ENCODE measurements around the gene EPSTI1.
"Not testable (repeated sequence)": the region's sequence is repeated elsewhere in the genome, so short reads cannot be mapped to it uniquely, and the experiment has no call there.

Gene EPSTI1

GRCh38 chr13:42991898-42992763 lies at the start of gene EPSTI1:
Gene EPSTI1 (minus strand): TSS chr13:42992241. CDS start chr13:42992165, 76 bp downstream.
- TF ChIP-seq PATZ1 (CRISPR knock-in tag; IDR thresholded peaks at IDR 0.05; ENCODE audit: borderline replicate concordance) (no peak), POU6F1 (CRISPR knock-in tag; IDR thresholded peaks at IDR 0.05; ENCODE audit: borderline replicate concordance, low read depth) (no peak), ZNF70 (CRISPR knock-in tag; IDR thresholded peaks at IDR 0.05) (no peak), ARNTL (CRISPR knock-in tag; IDR thresholded peaks at IDR 0.05; ENCODE audit: borderline replicate concordance, low read depth) (no peak), CSDC2 (CRISPR knock-in tag; IDR thresholded peaks at IDR 0.05) (no peak), CREB5 (CRISPR knock-in tag; IDR thresholded peaks at IDR 0.05; ENCODE audit: low read depth) (no peak), ZFP3 (CRISPR knock-in tag; IDR thresholded peaks at IDR 0.05) (no peak), TCF4 (CRISPR knock-in tag; IDR thresholded peaks at IDR 0.05; ENCODE audit: borderline replicate concordance) (no peak), ZC3H10 (CRISPR knock-in tag; IDR thresholded peaks at IDR 0.05) (no peak), CSRNP3 (CRISPR knock-in tag; IDR thresholded peaks at IDR 0.05) (no peak), ESRRG (CRISPR knock-in tag; IDR thresholded peaks at IDR 0.05) (no peak), TOX (CRISPR knock-in tag; IDR thresholded peaks at IDR 0.05; ENCODE audit: borderline replicate concordance) (no peak), GLIS3 (CRISPR knock-in tag; IDR thresholded peaks at IDR 0.05) (no peak), ZNF565 (CRISPR knock-in tag; conservative IDR thresholded peaks at IDR 0.05; ENCODE audit: low read depth) (no peak), BACH2 (CRISPR knock-in tag; IDR thresholded peaks at IDR 0.05; ENCODE audit: borderline replicate concordance) (no peak), PPARA (CRISPR knock-in tag; IDR thresholded peaks at IDR 0.05; ENCODE audit: borderline replicate concordance) (no peak)
- ATAC-seq = no peak

- TF ChIP-seq TCF4 (CRISPR knock-in tag; IDR thresholded peaks at IDR 0.05; ENCODE audit: borderline replicate concordance) = no peak
- TF ChIP-seq ZFP3 (CRISPR knock-in tag; IDR thresholded peaks at IDR 0.05) = no peak
- TF ChIP-seq ZFP30 (CRISPR knock-in tag; IDR thresholded peaks at IDR 0.05) = no peak
- TF ChIP-seq GLIS3 (CRISPR knock-in tag; IDR thresholded peaks at IDR 0.05) = no peak
- TF ChIP-seq ZNF70 (CRISPR knock-in tag; IDR thresholded peaks at IDR 0.05) = no peak
- TF ChIP-seq ZNF565 (CRISPR knock-in tag; conservative IDR thresholded peaks at IDR 0.05; ENCODE audit: low read depth) = no peak
- no peak for TF ChIP-seq ISL1 (CRISPR knock-in tag; IDR thresholded peaks at IDR 0.05)
- TF ChIP-seq TOX (CRISPR knock-in tag; IDR thresholded peaks at IDR 0.05; ENCODE audit: borderline replicate concordance) = no peak
- no peak for TF ChIP-seq ZC3H10 (CRISPR knock-in tag; IDR thresholded peaks at IDR 0.05)
- no peak for TF ChIP-seq CSRNP3 (CRISPR knock-in tag; IDR thresholded peaks at IDR 0.05)
- TF ChIP-seq PATZ1 (CRISPR knock-in tag; IDR thresholded peaks at IDR 0.05; ENCODE audit: borderline replicate concordance) = no peak
- no peak for ATAC-seq
Observed at GRCh38 chr13:43041369-43041921, 49.4 kb upstream of the EPSTI1 start.

GRCh38 chr13:43040581-43041368 lies 48.7 kb upstream of the EPSTI1 start:
- ATAC-seq = not testable (repeated sequence)

All from SK-N-SH treated with all-trans-retinoic acid at 6 μM for 48 hours (cell line).